NB4 (cell line): ENCODE data around the gene ADGRA1.

Experiments used
- POLR2A ChIP-seq: IDR thresholded peaks from 2 replicates; pipeline ENCODE4 v1.6.1; 2011; ENCODE audit warnings: mild to moderate bottlenecking; ENCODE audit not compliant: insufficient read length; ENCODE audit errors: extremely low read depth
- TF ChIP-seq, protein P1 (sequence below): IDR thresholded peaks from one replicate; pipeline ENCODE4 v1.5.1; 2012; ENCODE audit warnings: low read depth, low read length

DNA sequence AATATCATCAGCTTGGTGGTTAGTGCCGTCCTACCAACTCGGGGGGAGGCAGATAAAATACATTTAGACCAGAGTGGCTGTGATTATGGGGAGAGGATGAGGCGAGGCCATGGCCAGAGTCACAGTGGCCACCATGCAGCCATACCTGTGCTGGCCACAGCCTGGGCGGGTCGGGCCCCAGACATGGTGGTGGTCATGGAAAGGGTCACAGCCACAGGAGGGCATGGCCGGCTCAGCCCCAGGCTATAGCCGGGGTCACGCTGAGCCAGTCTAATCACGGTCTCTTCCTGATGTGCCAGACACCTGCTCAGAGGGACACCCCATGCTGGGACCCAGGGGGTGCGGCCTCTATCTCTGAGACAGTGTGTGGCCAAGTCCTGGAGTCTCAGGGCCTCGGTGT, 10.2 kb downstream of the ADGRA1 start:
- TF ChIP-seq, protein P1, sequence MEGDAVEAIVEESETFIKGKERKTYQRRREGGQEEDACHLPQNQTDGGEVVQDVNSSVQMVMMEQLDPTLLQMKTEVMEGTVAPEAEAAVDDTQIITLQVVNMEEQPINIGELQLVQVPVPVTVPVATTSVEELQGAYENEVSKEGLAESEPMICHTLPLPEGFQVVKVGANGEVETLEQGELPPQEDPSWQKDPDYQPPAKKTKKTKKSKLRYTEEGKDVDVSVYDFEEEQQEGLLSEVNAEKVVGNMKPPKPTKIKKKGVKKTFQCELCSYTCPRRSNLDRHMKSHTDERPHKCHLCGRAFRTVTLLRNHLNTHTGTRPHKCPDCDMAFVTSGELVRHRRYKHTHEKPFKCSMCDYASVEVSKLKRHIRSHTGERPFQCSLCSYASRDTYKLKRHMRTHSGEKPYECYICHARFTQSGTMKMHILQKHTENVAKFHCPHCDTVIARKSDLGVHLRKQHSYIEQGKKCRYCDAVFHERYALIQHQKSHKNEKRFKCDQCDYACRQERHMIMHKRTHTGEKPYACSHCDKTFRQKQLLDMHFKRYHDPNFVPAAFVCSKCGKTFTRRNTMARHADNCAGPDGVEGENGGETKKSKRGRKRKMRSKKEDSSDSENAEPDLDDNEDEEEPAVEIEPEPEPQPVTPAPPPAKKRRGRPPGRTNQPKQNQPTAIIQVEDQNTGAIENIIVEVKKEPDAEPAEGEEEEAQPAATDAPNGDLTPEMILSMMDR: no peak
- TF ChIP-seq POLR2A: no peak
